Measurements from ENCODE around the gene OSGEP.

OSGEP gene

GRCh38 chr14:20436363-20436755, 18.3 kb downstream of the OSGEP start:
- DNase-seq (ENCODE audit: extremely low spot score, insufficient read length, low read depth): no peak

GRCh38 chr14:20435582-20436362, 18.8 kb downstream of the OSGEP start, which contains the start of gene KLHL33:
KLHL33 (minus strand) TSS chr14:20436166; CDS start chr14:20435811, 355 bp downstream.
- DNase-seq (ENCODE audit: extremely low spot score, insufficient read length, low read depth) (no peak), FAIRE-seq (no peak)

More at GRCh38 chr14:20436363-20436755, 18.3 kb downstream of the OSGEP start:
- FAIRE-seq: no peak

GRCh38 chr14:20434701-20435581, 19.7 kb downstream of the OSGEP start:
- DNase-seq (ENCODE audit: extremely low spot score, insufficient read length, low read depth) (no peak), FAIRE-seq (no peak)

GRCh38 chr14:20429801-20430669, 24.6 kb downstream of the OSGEP start:
- no peak for DNase-seq (ENCODE audit: extremely low spot score, insufficient read length, low read depth)
- FAIRE-seq: no peak

GRCh38 chr14:20428802-20429201, 25.8 kb downstream of the OSGEP start:
- FAIRE-seq (no peak), DNase-seq (ENCODE audit: extremely low spot score, insufficient read length, low read depth) (no peak)

- no peak for FAIRE-seq
- no peak for DNase-seq (ENCODE audit: extremely low spot score, insufficient read length, low read depth)
Measured at GRCh38 chr14:20428010-20428365, 26.6 kb downstream of the OSGEP start.

GRCh38 chr14:20427231-20428009, 27.2 kb downstream of the OSGEP start:
- DNase-seq (ENCODE audit: extremely low spot score, insufficient read length, low read depth) (peak; percentile 64), FAIRE-seq (peak; percentile 96)

- DNase-seq (ENCODE audit: extremely low spot score, insufficient read length, low read depth): no peak
- FAIRE-seq: peak; percentile 60
Measured at GRCh38 chr14:20424851-20425250, 29.8 kb downstream of the OSGEP start.

- DNase-seq (ENCODE audit: extremely low spot score, insufficient read length, low read depth) (no peak), FAIRE-seq (no peak)
Measured at GRCh38 chr14:20422886-20423285, 31.7 kb downstream of the OSGEP start.

- no peak for DNase-seq (ENCODE audit: extremely low spot score, insufficient read length, low read depth)
- no peak for FAIRE-seq
Measured at GRCh38 chr14:20421267-20421666, 33.3 kb downstream of the OSGEP start.

GRCh38 chr14:20419419-20419818, 35.2 kb downstream of the OSGEP start:
- FAIRE-seq: no peak
- DNase-seq (ENCODE audit: extremely low spot score, insufficient read length, low read depth): no peak

GRCh38 chr14:20418501-20418909, 36.1 kb downstream of the OSGEP start:
- DNase-seq (ENCODE audit: extremely low spot score, insufficient read length, low read depth) (no peak), FAIRE-seq (no peak)

- DNase-seq (ENCODE audit: extremely low spot score, insufficient read length, low read depth) (no peak), FAIRE-seq (no peak)
Measured at GRCh38 chr14:20417250-20418186, 37.1 kb downstream of the OSGEP start.

- DNase-seq (ENCODE audit: extremely low spot score, insufficient read length, low read depth) (no peak), FAIRE-seq (no peak)
Measured at GRCh38 chr14:20416223-20416622, 38.4 kb downstream of the OSGEP start.

GRCh38 chr14:20415782-20416206, 38.8 kb downstream of the OSGEP start:
- peak; percentile 93 for FAIRE-seq
- no peak for DNase-seq (ENCODE audit: extremely low spot score, insufficient read length, low read depth)

- FAIRE-seq: peak; percentile 75
- DNase-seq (ENCODE audit: extremely low spot score, insufficient read length, low read depth): no peak
Measured at GRCh38 chr14:20413744-20414082, 40.9 kb downstream of the OSGEP start.

- peak; percentile 42 for DNase-seq (ENCODE audit: extremely low spot score, insufficient read length, low read depth)
- peak; percentile 73 for FAIRE-seq
Measured at GRCh38 chr14:20412876-20413743, 41.5 kb downstream of the OSGEP start, which contains the start of gene TEP1. TEP1 (minus strand) TSS chr14:20413501; CDS start chr14:20408439, 5,062 bp downstream.

Data from GM18507 (cell line).